GM12892 (cell line): ENCODE data around the gene SRSF10.

Experiments
- POLR2A ChIP-seq: IDR thresholded peaks from 2 replicates; pipeline ENCODE4 v1.6.1; 2011; ENCODE audit warnings: low read depth, low read length, control low read depth
- POLR2AphosphoS5 ChIP-seq: IDR thresholded peaks from 2 replicates; pipeline ENCODE4 v1.6.1; 2011; ENCODE audit warnings: low read depth, low read length, control low read depth
- TAF1 ChIP-seq: IDR thresholded peaks from 2 replicates; pipeline ENCODE4 v1.6.1; 2011; ENCODE audit warnings: low read depth, mild to moderate bottlenecking, control low read depth, low read length, borderline replicate concordance

GRCh38 chr1:23936481-23937176 is 43.5 kb downstream of the SRSF10 start:
- TF ChIP-seq POLR2A (no peak), TAF1 (no peak), POLR2AphosphoS5 (no peak)
